ENCODE data around the gene NRSN2.
"Not testable (repeated sequence)": the region's sequence is repeated elsewhere in the genome, so short reads cannot be mapped to it uniquely, and the experiment has no call there.

Gene NRSN2

GRCh38 chr20:328975-329695, 17.8 kb upstream of the NRSN2 start:
- TF ChIP-seq, protein P1, sequence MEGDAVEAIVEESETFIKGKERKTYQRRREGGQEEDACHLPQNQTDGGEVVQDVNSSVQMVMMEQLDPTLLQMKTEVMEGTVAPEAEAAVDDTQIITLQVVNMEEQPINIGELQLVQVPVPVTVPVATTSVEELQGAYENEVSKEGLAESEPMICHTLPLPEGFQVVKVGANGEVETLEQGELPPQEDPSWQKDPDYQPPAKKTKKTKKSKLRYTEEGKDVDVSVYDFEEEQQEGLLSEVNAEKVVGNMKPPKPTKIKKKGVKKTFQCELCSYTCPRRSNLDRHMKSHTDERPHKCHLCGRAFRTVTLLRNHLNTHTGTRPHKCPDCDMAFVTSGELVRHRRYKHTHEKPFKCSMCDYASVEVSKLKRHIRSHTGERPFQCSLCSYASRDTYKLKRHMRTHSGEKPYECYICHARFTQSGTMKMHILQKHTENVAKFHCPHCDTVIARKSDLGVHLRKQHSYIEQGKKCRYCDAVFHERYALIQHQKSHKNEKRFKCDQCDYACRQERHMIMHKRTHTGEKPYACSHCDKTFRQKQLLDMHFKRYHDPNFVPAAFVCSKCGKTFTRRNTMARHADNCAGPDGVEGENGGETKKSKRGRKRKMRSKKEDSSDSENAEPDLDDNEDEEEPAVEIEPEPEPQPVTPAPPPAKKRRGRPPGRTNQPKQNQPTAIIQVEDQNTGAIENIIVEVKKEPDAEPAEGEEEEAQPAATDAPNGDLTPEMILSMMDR (IDR thresholded peaks at IDR 0.05; ENCODE audit: low read depth, low read length, missing control alignments), result no peak

GRCh38 chr20:329851-330232, 17.1 kb upstream of the NRSN2 start:
- TF ChIP-seq, protein P1 (IDR thresholded peaks at IDR 0.05; ENCODE audit: low read depth, low read length, missing control alignments), result no peak
- H3K4me3 ChIP-seq (replicated peaks; ENCODE audit: low read depth, low read length), result no peak overlapping the region
- no peak for DNase-seq (ENCODE audit: extremely low read depth, low read depth)

More at GRCh38 chr20:328975-329695, 17.8 kb upstream of the NRSN2 start:
- no peak for DNase-seq (ENCODE audit: extremely low read depth, low read depth)
- H3K4me3 ChIP-seq (replicated peaks; ENCODE audit: low read depth, low read length), result peak overlapping the region; percentile 67

- TF ChIP-seq, protein P1 (IDR thresholded peaks at IDR 0.05; ENCODE audit: low read depth, low read length, missing control alignments), result peak; percentile 94
- DNase-seq (ENCODE audit: extremely low read depth, low read depth), result no peak
- no peak overlapping the region for H3K4me3 ChIP-seq (replicated peaks; ENCODE audit: low read depth, low read length)
Measured at GRCh38 chr20:330233-331149, 16.4 kb upstream of the NRSN2 start.

DNA sequence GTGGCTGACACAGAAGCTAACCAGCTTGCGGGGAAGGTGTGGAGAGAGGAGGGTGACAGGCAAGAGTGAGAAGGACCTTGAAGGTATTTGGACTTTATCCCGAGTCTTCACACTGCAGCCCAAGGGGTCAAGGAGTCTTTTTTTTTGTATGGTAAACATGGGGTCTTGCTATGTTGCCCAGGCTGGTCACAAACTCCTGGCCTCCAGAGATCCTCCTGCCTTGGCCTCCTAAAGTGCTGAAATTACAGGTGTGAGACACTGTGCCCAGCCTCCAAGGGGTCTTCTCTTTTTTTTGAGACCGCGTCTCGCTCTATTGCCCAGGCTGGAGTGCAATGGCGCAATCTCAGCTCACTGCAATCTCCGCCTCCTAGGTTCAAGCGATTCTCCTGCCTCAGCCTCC, 12.3 kb upstream of the NRSN2 start:
- TF ChIP-seq, protein P1 (IDR thresholded peaks at IDR 0.05; ENCODE audit: low read depth, low read length, missing control alignments), result no peak
- no peak for DNase-seq (ENCODE audit: extremely low read depth, low read depth)
- no peak overlapping the region for H3K4me3 ChIP-seq (replicated peaks; ENCODE audit: low read depth, low read length)

DNA sequence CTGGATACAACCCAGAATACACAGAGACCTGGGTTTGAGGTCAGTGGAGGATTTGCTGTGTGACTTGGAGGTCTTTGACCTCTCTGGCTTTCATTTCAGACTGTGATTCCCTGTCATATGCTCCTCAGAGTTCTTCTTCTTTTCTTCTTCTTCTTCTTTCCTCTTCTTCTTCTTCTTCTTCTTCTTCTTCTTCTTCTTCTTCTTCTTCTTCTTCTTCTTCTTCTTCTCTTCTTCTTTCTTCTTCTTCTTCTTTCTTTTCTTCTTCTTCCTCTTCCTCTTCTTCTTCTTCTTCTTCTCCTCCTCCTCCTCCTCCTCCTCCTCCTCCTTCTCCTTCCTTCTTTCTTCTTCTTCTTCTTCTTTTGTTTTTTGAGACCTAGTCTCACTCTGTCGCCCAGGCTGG, 10.9 kb upstream of the NRSN2 start:
- not testable (repeated sequence) for H3K4me3 ChIP-seq (replicated peaks; ENCODE audit: low read depth, low read length); DNase-seq (ENCODE audit: extremely low read depth, low read depth)

DNA sequence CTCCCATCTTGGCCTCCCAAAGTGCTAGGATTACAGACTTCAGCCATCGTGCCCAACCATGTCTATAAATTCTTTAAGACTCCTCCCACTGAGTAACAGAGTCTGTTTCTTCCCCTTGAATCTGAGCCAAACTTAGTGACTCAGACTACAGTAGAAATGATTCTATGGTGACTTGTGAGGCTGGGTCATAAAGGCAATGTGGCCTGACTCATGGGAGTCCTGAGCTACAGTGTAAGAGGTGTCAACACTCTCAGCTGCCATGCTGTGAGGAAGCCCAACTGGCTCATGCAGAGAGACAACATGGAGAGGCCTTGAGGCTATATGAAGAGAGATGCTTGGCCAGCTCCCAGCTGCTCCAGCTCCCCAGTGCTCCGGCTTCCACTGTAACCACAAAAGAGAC, 5.2 kb upstream of the NRSN2 start:
- H3K4me3 ChIP-seq (replicated peaks; ENCODE audit: low read depth, low read length), result no peak overlapping the region
- peak; percentile 87 for DNase-seq (ENCODE audit: extremely low read depth, low read depth)
- TF ChIP-seq, protein P1 (IDR thresholded peaks at IDR 0.05; ENCODE audit: low read depth, low read length, missing control alignments), result no peak

DNA sequence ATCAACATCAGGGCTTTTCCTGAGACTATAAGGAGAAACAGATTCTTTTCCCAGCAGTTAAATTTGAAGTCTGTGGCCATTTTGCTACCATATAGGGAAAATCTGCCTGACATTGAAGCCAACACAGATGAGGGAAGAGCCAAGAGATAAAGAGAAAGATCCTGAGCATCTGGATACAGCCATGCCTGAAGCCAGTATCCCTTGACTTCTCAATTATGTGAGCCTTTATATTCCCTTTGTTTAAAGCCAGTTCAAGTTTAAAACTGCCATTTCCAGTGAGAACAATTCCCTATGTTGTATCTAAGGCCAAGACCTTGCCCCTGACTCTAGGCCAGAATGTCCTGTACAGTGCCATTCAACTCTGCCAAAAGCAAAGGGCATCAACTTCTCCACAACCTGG, 3.8 kb upstream of the NRSN2 start:
- no peak for DNase-seq (ENCODE audit: extremely low read depth, low read depth)
- H3K4me3 ChIP-seq (replicated peaks; ENCODE audit: low read depth, low read length), result no peak overlapping the region
- TF ChIP-seq, protein P1 (IDR thresholded peaks at IDR 0.05; ENCODE audit: low read depth, low read length, missing control alignments), result no peak

Measured in HFF-Myc (cell line).